Sciatic nerve (tissue), 2 donors: ENCODE results near the gene GLI3. TPM values are rescaled to one million over a fixed set of nuclear protein-coding genes. Genes with fewer than 3 reads are reported as not detected.
A peak's percentile ranks its signal among the peaks of the same experiment; 100 is the strongest.

Experiments used
- ATAC-seq: fragments of 200-7000 bp; cut with Tn5 transposase; one replicate; pipeline ENCODE4 v1.9.1; 2020; ENCODE audit warnings: mild to moderate bottlenecking, moderate library complexity
- DNase-seq: peaks from one replicate; pipeline ENCODE4 v3.0.0-alpha.2; 2020; ENCODE audit warnings: low spot score
- intact Hi-C: fragments of 100-400 bp; cut with DNase I; formaldehyde crosslinking; loops from one replicate; pipeline ENCODE4 v1.14.2; 2022
- total RNA-seq: library from RNA; stranded (reverse); fragmentation: NEBNext Ultra II Directional; extraction: Animal tissue kit (Norgen Biotek cat#: 25700); gene quantifications from one replicate; pipeline ENCODE4 v1.2.1, GENCODE V29; 2021
- donor health status: DM: no; HTN: no; CAD: no.
- donor health status: DM: no; HTN: no; CAD: no.

Gene GLI3
- total RNA-seq, 1 donor from 2014 or later: 33.8 TPM

GRCh38 chr7:41998041-41998440 is 239.0 kb downstream of the GLI3 start:
- intact Hi-C loops: no loop called here
- ATAC-seq: no peak
- DNase-seq: no peak

- intact Hi-C loops: no loop called here
- peak; percentile 17 for ATAC-seq
- DNase-seq: no peak
These were observed 239.9 kb downstream of the GLI3 start for GRCh38 chr7:41997151-41997550.

- ATAC-seq (peak; percentile 57), DNase-seq (no peak)
- intact Hi-C loops: no loop called here
These were observed 240.5 kb downstream of the GLI3 start for GRCh38 chr7:41996381-41997035.

GRCh38 chr7:41995632-41996271 is 241.3 kb downstream of the GLI3 start:
- DNase-seq (no peak), ATAC-seq (peak; percentile 27)
- intact Hi-C loops: no loop called here

GRCh38 chr7:41994746-41995110 is 242.3 kb downstream of the GLI3 start:
- intact Hi-C loops: no loop called here
- ATAC-seq (no peak), DNase-seq (no peak)

GRCh38 chr7:41994036-41994745 is 242.8 kb downstream of the GLI3 start:
- intact Hi-C loops: no loop called here
- DNase-seq: no peak
- no peak for ATAC-seq

GRCh38 chr7:41992881-41993867 is 243.8 kb downstream of the GLI3 start:
- ATAC-seq: no peak
- intact Hi-C loops: no loop called here
- no peak for DNase-seq

- ATAC-seq (no peak), DNase-seq (no peak)
- intact Hi-C loops: no loop called here
These were observed 252.1 kb downstream of the GLI3 start for GRCh38 chr7:41984888-41985287.

GRCh38 chr7:41981046-41982040 is 255.7 kb downstream of the GLI3 start:
- intact Hi-C loops: no loop called here
- ATAC-seq: no peak
- DNase-seq: no peak

- intact Hi-C loops: no loop called here
- DNase-seq: no peak
- ATAC-seq: peak; percentile 76
These were observed 257.1 kb downstream of the GLI3 start for GRCh38 chr7:41979834-41980307.

GRCh38 chr7:41978858-41979257 is 258.2 kb downstream of the GLI3 start:
- intact Hi-C loops: no loop called here
- no peak for DNase-seq
- ATAC-seq: no peak

- ATAC-seq: no peak
- DNase-seq: no peak
- intact Hi-C loops: no loop called here
These were observed 259.3 kb downstream of the GLI3 start for GRCh38 chr7:41977661-41978060.

GRCh38 chr7:41977151-41977651 is 259.8 kb downstream of the GLI3 start:
- peak; percentile 61 for ATAC-seq

GRCh38 chr7:41976411-41976810 is 260.6 kb downstream of the GLI3 start:
- intact Hi-C loops: no loop called here
- ATAC-seq (no peak), DNase-seq (no peak)

More at GRCh38 chr7:41977151-41977651, 259.8 kb downstream of the GLI3 start:
- DNase-seq: no peak
- intact Hi-C loops: no loop called here

GRCh38 chr7:41975849-41976248 is 261.2 kb downstream of the GLI3 start:
- ATAC-seq: no peak
- no peak for DNase-seq
- intact Hi-C loops: no loop called here

GRCh38 chr7:41974870-41975557 is 262.0 kb downstream of the GLI3 start:
- ATAC-seq (no peak), DNase-seq (no peak)
- intact Hi-C loops: no loop called here

- intact Hi-C loops: no loop called here
- no peak for ATAC-seq
- DNase-seq: no peak
These were observed 263.7 kb downstream of the GLI3 start for GRCh38 chr7:41973202-41973730.
